Activated gamma-delta T cell treated with anti-CD3 and anti-CD28 coated beads, Interleukin-2, amount 50 U/mL, for 16 hours (primary cell): ENCODE results near the gene ZNF605.
"Not testable (repeated sequence)": the region's sequence is repeated elsewhere in the genome, so short reads cannot be mapped to it uniquely, and the experiment has no call there.

ENCODE experiments used
- DNase-seq: peaks from one replicate; pipeline ENCODE4 v3.0.0-alpha.2; 2020; ENCODE audit warnings: low read depth

Gene ZNF605

DNA sequence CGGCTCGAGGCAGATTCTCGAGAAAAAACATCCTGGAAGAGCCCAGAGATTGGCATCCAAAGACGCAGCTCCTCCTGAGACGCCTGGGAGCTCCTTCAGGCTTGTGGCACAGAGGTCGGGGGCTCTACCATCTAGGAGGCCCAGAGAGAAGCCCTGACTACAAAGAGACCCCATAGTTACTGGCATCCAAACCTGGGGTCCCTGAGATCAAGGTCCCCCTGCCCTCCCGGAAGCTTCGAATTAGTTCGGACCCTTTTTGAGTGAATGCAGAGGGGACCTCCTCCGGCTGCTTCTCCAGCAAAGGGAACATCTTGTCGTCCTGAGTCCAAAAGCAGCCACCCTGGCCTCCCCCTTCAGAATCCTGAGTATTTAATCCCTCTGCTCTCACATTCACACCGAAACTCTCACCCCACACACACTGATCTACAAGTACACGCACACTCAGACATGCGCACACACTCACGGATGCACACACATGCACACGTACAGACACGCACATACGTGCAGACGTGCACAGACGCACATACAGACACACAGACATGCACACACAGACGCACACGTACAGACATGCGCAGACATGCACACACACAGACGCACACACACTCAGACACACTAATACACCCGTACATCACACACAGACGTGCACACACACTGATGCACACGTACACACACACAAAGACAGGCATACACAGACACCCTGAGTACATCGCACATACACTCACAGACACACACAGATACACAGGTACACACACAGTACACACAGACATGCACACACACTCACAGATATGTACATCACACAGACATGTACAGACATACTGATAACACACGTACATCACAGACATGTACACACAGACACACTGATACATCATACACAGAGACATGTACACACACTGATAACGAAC lies 5.9 kb downstream of the ZNF605 start:
- no peak for DNase-seq

DNA sequence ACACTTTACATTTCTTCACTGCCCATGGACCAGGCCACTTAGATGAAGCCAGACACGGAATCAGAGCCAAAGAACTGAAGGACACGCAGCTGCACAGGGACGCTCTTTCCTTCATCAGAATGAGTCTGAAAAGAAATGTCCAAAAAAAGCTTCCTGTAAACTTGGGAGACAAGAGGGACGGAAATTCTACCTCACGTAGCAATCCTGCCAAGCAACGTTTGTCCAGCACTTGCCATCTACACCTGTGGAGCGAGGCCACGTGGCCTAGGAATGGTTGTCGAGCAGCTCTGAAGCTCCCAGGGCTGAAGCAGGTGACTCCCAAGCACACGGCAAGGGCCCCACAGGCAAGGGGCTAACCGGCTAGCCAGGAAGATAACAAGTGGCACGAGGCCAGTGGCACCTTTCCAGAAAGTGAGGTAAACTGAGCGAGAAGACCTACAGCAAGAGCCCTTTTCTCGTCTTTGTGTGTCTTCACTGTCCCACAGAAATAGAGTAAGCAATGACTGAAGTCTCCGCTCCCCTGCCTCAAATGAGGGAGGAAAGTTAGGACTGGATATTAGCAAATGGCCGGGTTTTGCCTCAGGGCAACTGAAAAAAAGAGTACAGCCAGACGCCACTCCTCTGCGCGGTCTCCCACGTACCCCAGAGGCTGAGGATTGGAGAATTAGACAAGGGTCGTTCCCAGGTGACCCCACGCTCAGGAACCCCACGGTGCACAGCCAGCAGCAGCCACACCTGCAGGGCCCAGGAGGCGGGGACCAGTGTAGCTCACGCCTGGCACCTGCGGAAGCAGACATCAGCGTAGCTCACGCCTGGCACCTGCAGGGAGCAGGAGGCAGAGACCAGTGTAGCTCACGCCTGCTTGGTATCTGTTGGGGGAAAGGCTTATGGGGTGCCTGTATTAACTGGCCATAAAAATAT lies 7.7 kb downstream of the ZNF605 start:
- no peak for DNase-seq

DNA sequence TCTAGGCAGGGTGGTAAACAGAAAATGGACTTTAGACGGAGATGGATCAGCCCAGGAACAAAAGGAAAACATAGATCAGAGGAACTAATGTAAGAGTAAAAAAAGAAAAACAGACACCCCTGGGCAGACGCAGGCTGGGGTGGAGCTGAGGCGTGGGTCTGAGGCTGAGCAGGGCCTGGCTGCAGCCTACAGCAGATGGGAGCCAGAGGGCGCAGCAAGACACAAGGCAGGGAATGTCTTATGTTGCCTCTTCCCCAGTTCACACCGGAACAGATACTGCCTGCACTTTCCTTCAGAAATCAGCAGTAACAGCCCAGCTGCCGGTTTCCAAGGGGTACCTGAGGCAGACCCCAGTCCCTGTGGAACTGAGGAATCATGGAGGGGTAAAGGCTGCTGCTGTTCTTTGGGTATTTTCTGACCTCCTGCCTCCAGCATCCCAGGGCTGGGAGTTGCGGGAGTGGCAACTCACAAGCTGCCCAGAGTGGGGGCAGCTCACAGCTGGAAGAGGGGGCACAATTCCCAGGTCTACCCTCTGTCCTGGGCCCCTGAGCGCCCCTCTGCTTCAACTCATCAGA lies 9.8 kb downstream of the ZNF605 start:
- no peak for DNase-seq

DNA sequence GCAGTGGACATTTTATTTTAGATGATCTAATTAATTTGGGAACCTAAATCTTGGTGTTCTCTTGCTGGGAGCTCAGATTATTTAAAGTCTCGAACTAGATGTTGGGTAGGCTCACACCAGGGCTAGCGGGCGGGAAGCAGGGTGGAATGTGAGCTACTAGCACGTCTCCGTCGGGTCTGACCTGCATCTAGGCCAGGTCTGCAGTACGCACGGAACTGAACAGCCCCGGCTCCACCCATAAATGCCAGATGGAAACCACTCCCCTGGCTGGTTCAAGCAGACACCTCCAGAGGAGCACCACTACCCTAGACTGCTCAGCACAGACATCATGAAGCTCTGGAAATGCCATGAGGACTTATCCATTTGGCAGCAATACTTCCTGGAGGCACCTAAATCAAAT lies 10.3 kb downstream of the ZNF605 start:
- DNase-seq, result no peak

DNA sequence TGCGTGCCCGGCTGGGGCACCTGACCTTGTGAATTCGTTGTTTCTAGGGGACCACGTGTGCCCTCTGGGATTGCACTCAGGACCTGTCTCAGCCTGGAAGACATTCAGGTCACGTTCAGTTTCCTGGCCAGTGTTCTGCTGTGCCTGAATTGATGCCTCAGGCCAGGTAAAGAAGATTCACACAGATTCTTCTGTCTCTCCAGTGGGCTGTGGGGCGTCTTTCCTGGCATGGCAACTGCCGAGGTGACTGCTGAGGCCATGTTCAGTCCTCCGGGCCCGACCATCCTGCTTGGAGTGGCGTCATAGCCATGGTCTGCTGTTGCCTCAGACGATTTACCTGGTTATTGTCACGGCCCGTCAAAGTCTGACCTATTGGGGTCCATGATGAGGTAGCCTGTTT lies 13.5 kb downstream of the ZNF605 start:
- DNase-seq, result no peak

DNA sequence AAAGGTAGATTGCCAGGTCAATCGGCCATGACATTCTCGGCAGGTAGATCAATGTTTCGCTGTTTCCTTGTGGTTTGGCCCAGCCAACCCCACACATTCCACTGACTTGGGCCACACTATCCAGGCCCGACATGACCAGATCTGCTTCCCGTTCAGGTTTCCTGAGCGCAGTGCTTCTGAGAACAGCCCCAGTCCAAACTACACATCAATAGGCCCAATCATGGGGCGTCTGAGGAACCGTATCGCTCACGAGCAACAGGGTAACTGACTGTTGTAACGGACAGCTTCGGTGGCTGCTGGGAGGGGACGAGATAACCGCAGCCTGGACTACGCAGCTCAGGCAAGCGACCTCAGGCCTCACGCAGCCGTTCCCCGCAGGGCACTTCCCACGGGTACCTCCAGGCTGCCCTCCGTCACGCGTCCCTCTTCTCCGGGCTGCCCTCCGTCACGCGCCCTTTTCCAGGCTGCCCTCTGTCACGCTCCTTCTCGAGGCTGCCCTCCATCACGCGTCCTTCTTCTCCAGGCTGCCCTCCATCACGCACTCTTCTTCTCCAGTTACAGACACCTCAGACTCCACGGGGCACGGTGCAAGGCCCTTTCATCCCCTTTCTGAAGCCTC lies 14.7 kb downstream of the ZNF605 start:
- DNase-seq, result no peak

DNA sequence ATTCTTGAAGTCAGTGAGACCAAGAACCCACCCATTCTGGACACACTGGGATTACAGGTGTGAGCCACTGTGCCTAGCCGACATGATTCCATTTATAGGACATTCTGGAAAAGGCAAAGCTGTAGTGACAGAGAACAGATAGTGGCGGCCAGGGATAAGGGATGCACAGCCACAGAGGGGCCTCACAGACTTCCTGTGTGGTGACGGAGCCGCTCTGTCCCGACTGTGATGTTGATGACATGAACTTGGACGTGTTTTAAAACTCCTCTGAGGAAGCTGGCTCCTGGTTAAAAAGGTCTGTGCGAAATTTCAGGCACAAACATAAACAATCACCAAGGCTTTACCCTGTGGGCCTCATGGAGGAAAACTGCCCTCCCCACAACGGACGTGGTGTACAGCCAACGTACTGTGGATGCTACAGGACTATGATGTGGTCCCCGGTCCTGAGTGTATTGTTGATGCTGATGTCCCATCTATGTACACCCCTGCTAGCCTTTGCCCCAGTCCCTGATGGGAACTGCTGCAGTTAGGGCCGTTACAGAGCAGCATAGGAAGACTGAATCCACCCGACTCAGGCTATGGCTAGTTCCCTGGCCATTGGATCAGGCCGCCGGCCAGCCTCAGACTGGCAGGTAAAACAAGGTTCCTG lies 15.9 kb downstream of the ZNF605 start:
- DNase-seq, result no peak

DNA sequence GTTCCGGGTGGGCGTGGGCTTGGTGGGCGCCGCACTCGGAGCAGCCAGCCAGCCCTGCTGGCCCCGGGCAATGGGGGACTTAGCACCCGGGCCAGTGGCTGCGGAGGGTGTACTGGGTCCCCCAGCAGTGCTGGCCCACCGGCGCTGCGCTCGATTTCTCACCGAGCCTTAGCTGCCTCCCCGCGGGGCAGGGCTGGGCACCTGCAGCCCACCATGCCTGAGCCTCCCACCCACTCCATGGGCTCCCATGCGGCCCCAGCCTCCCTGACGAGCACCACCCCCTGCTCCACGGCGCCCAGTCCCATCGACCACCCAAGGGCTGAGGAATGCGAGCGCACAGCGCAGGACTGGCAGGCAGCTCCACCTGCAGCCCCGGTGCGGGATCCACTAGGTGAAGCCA lies 17.3 kb downstream of the ZNF605 start:
- not testable (repeated sequence) for DNase-seq

DNA sequence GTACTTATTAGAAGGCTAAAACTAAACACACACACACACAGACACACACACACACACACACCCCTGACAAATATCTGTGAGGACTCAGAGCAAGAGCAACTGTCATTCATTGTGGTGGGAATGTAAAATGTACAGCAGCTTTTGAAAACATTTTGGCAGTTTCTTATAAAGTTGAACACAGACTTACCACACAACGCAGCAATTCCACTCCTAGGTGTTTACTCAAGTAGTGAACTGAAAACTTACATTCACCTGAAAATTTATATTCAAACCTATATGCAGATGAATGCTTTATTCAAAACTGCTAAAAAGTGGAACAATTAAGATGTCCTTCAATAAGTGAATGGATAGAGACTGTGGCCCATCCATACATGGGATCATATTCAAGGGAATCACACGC lies 18.6 kb downstream of the ZNF605 start:
- DNase-seq, result no peak

DNA sequence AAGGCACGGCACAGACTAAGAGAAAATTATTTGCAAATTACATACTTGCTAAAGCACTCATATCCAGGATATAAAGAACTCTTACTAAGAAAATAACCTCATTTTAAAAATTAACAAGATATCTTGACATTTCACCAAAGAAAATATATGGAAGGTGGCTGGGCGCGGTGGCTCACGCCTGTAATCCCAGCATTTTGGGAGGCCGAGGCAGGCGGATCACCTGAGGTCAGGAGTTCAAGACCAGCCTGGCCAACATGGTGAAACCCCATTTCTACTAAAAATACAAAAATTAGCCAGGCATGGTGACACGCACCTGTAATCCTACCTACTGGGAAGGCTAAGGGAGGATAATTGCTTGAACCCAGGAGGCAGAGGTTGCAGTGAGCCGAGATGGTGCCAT lies 19.2 kb downstream of the ZNF605 start:
- DNase-seq, result not testable (repeated sequence)

DNA sequence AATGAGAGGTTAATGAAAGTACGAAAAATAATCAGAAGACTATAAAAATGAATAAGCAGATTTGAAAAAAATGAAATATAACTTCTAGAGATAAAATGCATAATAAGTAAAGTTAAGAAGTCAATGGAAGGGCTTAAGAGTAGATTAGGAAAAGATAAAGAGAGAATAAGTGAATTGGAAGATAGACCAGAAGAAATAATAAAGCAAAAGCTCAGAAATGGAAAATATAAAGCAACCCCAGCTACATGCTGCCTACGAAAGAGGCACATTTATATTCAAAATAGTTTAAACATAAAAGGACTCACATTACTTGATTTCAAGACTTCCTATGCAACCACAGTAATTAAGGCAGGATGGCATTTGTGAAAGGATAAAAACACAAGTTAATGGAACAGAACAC lies 19.9 kb downstream of the ZNF605 start:
- DNase-seq, result no peak

DNA sequence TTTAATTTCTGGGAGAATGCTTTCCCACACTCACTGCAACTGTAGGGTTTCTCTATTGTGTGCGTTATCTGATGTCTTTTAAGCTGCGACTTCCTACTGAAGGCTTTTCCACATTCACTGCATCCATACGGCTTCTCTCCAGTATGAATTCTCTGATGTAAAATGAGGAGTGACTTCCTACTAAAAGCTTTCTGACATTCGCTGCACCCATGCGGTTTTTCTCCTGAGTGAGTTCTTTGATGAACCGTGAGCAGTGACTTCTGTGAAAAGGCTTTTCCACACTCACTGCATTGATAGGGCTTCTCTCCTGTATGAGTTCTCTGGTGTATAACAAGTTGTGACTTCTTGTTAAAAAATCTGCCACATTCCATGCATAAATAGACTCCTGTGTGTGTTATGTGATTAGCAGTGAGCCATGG lies 29.7 kb downstream of the ZNF605 start:
- DNase-seq, result no peak

DNA sequence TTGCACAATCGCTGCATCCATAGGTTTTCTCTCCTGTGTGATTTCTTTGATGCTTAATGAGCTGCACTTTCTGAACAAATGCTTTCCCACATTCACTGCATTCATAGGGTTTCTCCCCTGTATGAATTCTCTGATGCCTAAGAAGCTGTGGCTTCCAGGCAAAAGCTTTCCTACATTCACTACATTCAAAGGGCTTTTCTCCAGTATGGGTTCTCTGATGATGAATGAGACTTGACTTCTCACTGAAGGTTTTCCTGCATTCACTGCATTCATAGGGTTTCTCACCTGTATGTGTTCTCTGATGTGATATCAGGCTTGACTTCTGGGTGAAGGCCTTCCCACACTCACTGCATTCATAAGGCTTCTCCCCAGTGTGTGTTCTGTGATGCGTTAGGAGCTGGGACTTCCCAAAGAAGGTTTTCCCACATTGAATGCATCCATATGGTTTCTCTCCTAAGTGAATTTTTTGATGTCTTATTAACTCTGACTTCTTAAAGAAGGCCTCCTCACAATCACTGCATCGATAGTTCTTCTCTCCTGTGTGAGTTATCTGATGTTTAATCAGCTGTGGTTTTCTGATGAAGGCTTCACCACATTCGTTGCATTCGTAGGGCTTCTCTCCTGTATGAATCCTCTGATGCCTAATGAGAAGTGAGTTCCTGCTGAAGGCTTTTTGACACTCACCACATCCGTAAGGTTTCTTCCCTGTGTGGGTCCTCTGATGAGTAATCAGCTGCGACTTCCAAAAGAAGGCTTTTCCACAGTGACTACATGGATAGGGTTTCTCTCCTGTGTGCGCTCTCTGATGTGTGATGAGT lies 30.3 kb downstream of the ZNF605 start:
- no peak for DNase-seq

DNA sequence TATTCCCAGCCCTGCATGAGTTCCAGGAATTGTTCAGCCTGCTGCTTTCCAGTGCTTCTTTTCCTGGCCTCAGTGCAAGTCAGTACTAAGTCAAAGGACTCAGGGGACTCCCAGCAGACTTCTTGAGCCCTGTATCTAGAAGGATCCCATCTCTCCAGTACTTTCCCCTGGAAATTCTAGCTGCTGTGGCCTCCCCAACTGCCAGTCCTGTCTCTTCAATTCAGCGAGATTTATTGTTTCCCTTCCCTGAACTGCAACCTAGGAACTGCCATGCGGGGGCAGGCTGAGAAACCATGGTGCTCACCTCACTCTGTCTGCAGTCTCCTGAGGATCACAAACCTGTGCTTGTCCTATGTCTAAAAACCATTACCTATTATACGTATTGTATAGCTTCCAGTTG lies 31.8 kb downstream of the ZNF605 start:
- no peak for DNase-seq

DNA sequence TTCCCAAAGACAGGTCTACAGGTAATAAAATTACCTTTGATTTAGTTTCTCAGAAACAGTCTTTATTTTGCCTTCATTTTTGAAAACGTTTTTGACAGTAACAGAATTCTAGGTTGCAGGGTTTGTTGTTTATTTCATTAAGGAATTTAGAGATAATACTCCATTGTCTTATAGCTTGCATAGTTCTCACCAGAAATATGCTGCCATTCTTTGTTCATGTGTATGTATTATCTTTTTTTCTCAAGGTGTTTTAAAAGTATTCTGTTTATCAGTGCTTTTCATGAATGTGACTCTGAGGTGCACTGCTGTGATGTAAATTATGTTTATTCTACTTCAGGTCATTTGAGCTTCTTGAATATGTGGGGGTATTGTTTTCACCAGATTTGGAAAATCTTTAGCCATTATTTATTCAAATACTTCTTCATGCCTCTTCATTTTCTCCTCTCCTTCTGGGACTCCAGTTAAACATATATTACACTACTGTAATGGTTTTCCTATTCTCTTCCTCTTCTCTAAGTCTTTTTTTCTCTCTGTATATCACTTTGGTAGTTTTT lies 32.7 kb downstream of the ZNF605 start:
- DNase-seq, result no peak

DNA sequence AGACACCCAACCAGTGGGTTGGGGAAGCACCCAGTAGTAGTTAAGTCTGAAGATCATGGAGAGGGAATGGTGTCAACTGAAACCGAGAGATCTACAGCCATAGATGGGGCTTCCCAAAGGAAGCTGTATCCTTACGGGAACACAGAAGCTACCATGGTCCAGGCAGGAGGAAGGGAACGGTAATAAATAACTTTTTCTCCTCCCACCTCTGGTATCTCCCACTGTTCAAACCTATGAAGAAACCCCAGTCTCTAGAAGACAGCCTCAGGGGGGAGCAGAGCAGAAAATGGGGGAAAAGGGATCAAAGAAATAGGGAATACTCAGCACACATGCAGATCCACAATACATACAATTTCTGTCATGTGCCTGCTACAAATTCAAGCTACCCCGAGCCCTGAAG lies 33.4 kb downstream of the ZNF605 start:
- no peak for DNase-seq

DNA sequence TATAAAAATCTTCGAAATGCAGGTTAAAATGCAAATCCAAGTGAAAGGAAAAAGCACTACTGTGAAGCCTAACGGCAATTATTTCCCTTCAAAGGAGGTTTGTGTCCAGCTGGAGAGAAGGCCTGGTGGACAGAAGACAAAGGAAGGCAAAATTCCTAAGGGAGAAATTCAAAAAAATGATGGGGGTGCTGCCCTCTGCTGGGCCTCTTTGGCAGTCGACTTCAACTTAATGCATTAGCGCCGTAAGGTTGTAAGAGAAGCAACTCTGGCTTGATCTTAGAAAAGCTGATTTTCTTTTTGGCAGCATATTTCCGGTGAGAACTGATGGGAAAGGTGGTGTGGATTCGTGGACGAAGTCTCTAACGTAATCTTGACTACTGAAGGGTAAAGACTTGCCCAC lies 34.4 kb downstream of the ZNF605 start:
- DNase-seq, result no peak

DNA sequence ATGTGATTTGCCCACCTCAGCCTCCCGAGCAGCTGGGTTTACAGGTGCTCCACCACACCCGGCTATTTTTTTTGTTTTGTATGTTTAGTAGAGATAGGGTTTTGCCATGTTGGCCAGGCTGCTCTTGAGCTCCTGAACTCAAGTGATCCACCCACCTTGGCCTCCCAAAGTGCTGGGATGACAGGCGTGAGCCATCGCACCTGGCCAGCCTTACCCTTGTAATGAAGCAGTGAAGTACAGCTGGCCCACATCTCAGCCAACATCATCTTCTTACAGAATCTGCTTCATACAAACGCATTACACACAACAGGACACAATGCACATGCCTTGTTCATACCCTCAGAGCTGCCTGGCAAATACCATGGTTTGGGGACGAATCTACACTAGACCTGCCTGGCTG lies 37.4 kb downstream of the ZNF605 start:
- DNase-seq, result no peak

DNA sequence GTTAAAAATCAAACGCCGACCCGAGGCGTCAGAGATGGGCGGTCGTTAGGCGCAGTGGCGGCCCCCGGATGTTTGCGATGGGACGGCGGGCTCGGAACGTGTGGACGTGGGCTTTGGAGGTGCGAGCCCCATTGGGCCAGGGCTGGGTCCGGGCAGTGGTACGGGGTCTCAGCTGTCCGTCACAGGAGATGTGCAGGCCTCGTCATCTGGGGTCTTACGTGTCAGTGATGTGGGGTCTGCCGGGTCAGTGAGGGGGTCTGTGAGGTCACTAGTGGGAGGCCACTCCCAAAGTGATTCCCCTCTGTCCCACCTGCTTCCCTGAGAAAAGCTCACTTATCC lies 47.1 kb downstream of the ZNF605 start:
- no peak for DNase-seq

DNA sequence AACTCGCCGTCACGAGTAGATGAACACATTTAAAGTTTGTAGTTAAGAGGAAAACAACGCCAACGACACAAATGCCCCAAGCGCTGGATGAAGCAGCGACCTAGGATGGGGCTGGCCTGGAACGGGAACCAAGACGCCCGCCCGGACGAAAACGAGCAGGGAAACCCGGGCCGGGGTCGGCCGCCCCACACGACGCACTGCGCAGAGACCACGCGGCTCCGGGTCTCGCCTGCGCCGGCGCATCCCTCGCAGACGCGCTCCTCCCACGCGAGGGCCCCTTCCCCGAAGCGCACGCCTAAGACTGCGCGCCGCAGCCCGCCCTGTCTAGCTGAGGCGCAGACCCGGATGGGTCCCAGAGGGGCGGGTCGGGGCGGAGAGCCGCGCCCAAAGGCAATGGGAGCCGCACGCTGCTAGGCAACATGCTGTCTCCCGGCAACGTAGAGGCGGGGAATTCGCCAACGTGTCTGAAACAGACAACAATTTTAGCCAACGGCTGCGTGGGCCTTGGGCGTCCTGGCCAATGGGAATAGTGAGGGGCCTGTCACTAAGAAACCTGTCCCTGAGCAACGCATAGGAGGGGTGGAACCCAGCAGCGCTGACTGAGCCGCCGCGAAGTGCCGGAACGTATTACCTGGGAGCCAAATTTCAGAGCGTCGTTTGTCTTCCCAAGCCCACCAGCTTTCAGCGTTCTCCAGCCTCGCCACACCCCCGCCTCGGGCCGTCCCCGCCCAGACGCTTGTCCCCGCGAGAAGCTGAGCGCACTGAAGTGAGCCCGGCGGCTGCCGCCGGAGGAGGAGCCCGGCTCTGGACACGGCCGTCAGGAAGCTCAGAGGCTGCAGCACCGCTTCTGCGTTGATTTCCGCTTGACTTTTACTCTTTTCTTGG lies 47.7 kb downstream of the ZNF605 start:
- DNase-seq, result peak; percentile 96
